ENCODE measurements around the gene NOTUM.
A peak's percentile ranks its signal among the peaks of the same experiment; 100 is the strongest.

The NOTUM gene

DNA sequence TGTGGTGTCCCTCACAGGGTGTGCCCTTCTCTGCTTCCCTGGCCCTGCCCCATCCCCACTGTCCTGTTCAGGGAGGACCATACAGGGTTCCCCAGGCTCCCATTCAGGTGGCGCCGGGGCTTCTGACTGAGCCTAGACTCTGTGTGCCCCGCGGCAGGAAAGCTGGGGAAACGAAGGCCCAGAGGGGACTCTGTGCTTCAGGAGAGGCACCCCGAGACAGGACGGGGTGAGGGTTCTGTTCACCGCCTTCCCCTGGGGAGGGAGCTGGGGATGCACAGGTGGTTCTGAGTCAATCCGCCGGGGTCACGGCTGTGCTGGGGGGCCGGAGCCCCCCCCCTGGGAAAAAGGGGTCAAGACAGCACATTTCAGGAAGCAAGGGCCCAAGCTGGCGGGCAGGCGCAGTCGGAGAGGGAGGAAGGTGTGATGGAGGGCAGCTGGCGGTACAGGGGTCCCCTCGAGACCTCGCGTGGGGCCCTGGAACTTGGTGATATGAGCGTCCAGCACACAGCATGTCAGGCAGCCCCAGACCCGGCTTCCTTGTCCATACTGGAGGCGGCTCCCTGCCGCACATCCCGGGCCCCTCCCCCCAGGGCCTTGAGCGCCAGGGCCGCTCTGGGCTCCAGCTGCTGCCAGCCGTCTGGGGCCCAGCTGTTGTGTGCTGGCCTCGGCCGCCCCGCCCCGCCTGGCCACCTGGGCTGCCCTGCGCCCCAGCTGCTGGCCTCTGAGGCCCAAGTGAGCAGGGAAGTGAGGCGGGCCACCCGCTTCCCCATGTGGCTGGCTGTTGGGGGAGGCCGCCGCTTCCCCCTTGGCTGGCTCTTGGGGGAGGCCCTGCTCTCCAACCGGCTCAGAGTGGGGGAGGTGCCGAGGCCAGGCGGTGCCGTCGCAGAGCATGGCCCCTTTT is 5.6 kb upstream of the NOTUM start:
- TF ChIP-seq, protein P1, sequence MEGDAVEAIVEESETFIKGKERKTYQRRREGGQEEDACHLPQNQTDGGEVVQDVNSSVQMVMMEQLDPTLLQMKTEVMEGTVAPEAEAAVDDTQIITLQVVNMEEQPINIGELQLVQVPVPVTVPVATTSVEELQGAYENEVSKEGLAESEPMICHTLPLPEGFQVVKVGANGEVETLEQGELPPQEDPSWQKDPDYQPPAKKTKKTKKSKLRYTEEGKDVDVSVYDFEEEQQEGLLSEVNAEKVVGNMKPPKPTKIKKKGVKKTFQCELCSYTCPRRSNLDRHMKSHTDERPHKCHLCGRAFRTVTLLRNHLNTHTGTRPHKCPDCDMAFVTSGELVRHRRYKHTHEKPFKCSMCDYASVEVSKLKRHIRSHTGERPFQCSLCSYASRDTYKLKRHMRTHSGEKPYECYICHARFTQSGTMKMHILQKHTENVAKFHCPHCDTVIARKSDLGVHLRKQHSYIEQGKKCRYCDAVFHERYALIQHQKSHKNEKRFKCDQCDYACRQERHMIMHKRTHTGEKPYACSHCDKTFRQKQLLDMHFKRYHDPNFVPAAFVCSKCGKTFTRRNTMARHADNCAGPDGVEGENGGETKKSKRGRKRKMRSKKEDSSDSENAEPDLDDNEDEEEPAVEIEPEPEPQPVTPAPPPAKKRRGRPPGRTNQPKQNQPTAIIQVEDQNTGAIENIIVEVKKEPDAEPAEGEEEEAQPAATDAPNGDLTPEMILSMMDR (IDR thresholded peaks at IDR 0.05) = no peak

DNA sequence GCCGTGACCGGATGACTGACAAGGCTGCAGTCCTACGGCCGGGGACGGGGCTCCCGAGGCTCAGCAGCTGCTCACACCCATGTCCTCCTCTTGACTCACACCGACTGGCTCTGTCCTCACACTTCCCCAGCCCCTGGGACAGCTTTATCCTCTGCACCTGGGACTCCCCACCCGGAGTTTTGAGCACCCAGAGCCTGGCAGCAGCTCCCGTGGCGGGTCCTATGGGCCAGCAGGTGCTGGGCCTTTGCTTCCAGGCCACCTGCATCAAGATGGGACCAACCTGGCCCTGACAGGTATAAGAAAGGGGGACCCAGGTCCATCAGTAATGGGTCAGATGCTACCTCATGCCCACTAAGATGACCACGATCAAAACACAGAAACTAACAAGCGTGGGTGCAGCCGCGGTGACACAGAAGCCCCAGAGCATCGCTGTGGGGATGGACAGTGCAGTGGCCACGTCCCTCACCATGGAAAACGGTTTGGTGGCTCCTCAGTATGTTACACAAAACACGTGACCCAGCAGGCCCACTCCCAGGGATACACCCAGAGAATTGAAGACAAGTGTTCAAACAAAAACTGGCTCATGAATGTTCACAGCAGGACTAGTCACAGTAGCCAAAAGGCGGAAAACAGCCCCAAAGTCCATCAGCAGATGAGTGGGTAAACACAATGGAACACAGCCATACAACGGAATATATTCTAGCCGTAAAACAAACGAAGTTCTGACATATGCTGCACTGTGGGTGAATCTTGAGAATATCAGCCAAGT is 3.3 kb upstream of the NOTUM start:
- TF ChIP-seq, protein P1 (IDR thresholded peaks at IDR 0.05) = no peak

DNA sequence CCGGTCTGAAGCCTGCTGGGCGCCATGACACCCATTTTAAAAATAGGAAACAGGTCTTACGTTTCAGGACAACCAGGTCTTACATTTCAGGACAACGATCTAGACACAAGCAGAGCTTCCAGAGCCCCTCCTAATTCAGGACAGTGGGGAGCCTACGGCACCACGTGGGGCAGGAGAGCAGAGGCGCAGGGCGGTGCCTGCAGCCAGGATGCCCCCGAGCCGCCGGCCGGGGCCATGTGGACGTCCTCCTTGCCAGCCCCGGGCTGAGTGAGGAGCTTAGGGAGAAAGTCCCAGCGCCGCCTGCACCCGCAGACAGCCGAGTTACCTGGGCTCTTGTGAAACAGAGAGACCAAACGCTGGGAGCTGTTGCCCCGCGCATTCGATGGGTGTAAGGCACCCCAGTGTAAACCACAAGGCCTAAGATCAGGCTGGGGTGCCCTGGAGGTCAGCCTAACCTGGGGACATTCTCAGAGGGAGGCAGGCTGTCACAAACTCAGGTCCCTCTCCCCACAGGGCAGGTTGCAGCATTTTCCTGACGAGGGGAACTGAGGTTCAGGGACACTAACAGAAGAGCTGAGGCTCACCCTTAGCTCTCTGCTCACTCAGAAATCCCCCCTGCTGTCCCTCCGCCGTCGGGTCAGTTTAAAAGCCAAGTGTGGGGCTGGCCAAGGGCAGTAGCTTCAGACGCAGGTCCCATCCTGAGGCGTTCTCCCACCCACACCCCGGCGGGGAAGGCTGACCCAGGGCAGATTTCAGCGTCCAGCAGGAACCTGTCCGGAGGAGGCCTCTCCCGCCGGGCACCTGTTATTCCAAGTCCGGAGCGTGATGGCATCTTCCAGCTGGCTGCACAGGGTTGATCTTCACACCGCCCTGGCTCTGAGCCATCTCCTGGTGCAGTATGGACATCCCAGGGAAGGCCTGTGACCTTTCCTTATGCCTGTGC is 1.8 kb upstream of the NOTUM start:
- TF ChIP-seq, protein P1 (IDR thresholded peaks at IDR 0.05) = no peak

DNA sequence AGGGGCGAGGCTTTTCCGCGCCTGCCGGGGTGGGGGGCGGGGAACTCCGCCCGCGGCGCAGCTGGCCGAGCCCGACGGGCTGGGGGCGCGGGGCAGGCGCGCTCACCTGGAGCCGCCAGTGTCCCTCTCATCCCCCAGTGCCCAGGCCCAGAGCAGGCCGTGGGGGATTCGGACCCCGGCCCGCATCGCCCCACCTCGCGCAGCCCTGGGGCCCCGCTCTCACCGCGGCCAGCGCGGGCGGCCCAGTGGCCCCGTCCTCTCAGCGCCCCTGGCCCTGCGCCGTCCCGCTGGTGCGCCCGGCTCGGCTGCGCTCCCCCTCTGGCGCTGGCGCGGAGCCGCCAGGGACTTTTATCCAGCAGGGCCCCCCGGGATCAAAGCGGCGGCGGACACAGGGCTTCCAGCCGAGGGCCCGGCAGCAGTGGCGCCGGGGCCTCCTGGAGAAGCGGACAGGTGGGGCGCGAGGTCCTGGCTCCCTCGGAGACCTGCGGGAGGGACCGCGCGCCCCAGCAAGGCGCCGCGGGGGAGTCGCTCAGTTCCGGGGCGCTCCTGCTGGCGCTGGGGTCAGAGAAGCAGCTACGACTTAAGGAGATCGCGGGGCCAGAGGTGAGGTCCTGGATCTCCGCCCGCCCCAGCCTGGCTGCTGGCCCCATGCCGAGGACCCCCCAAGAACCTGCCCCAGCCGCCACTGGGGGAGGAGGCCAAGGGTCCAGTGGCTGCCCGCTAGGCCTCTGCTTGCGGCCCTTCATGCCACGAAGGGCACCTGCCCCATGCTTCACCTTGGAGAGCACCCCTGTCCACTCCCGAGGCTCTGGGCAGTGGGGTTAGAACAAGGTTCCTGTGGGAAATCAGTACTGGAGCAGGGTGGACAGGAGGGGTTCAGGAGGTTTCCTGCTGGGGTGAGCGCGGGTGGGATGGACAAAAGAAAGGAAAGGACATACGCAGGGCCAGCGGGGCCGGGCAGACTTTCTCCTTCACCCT is 823 bp upstream of the NOTUM start:
- TF ChIP-seq, protein P1 (IDR thresholded peaks at IDR 0.05) = no peak

DNA sequence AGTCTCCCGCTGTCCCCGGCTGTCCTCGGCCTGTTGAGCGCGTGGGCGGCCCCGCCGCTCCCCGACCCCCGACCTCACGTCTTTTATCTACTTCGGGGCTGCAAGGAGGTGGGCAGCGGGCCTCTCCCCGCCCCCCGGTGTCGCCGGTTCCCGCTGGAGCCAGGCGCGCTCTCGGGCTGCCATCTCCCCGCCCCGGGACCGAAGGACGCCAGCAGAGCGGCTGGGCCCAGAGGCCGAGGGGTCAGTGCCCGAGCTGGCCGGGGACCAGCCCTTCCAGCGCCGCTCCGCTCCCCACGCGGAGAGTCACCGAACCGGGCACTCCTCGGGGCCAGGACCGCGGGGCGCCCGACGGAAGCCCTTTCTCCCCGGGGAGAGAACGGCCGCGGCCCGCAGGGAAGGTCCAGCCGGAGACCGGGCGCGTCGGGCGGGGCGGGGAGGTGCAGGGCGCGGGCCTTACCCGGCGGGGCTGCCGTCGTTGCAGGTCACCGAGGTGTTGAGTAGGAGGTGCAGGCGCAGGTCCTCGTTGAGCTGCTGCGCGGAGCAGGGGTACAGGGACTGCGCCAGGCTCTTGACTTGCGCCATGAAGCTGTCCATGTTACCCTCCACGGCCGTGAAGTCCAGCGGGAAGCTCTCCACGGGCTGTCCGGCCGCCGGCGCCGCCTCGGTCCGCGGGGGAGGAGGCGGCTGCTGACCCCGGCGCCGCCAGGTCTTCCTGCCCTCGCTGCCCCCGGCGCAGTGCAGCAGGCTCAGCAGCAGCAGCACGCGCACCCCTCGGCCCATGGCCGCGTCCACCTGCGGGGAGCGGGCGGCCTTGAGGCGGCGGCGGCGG is 643 bp downstream of the NOTUM start:
- TF ChIP-seq, protein P1 (IDR thresholded peaks at IDR 0.05) = no peak

DNA sequence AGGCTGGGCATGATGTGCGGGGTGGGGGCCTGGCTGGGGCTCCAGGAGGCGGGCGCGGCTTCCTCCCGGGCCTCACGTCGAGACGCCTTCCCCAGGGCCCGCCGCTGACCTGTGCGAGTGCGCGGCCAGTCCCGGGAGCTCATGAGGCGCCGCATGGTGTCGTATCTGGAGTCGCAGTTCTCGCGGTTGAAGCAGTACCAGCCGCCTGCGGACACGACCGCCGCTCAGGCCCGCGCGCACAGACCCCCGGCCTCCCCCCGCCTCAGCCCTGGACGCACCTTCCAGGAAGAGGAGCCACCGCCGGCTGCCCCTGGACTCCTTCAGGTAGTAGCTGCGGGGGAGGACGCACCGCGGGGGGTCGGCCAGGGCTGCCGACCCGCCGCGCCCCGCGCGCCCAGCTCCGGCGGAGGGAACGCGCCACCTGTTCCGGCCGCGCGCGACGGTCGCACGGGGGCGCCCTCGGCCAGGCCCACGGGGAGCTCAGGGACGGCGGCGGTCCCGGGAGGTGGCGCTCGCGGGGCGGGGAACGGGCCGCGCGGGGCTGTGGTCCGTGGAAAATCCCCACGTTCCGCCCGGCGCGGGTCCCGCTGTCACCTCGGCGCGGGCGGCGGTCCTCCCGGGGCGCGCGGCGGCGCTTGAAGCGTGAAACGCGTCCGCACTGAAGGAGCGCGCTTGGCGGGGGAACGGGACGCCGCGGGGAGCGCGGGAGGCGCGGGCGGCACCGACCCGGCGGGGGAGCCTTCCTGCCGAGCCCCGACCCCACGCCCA is 1.4 kb downstream of the NOTUM start:
- TF ChIP-seq, protein P1 (IDR thresholded peaks at IDR 0.05) = peak; percentile 98

All from LNCAP (cell line).